Measurements from ENCODE around the gene CHD9. TPM values are rescaled to one million over a fixed set of nuclear protein-coding genes. Genes with fewer than 3 reads are reported as not detected.

Gene CHD9
- total RNA-seq, 2 donors from 2014 or later = 38.1 to 58.7 TPM

GRCh38 chr16:53085369-53085843 lies 30.6 kb downstream of the CHD9 start:
- Histone ChIP-seq H3K4me3 (no peak overlapping the region), H3K9me3 (no peaks in the 10 kb centered on the region), H3K27ac (peak overlapping the region in 3 of 4 donors; percentile 29 to 63 (median 61)), H3K27me3 (no peaks in the 10 kb centered on the region), H3K36me3 (replicated peaks in 1 of 2; ENCODE audit: insufficient read depth in 1 of 2, low read depth in 2 of 2) (no peaks in the 10 kb centered on the region), H3K4me1 (peaks cover 17% of the 10 kb centered on the region)
- ATAC-seq (peak; percentile 40), DNase-seq (peak in 1 of 4 donors; percentile 8)
- 37 to 48% methylated on average over 4 of the region's 4 CpGs for WGBS, 2 donors
- intact Hi-C loops (cut with DNase I) = no loop called here
- TF ChIP-seq POLR2A (IDR thresholded peaks at IDR 0.05) = no peak
- no peak for TF ChIP-seq CTCF (IDR thresholded peaks at IDR 0.05)

- TF ChIP-seq CTCF (IDR thresholded peaks at IDR 0.05) (no peak), POLR2A (IDR thresholded peaks at IDR 0.05) (no peak)
- peak overlapping the region in 3 of 4 donors; percentile 29 to 63 (median 61) for H3K27ac ChIP-seq
- ATAC-seq (no peak), DNase-seq (no peak)
- H3K36me3 ChIP-seq (replicated peaks in 1 of 2; ENCODE audit: insufficient read depth in 1 of 2, low read depth in 2 of 2) = no peaks in the 10 kb centered on the region
- WGBS, 2 donors = 73 to 80% methylated on average over 6 of the region's 6 CpGs
- no peak overlapping the region for H3K4me3 ChIP-seq
- H3K9me3 ChIP-seq = no peaks in the 10 kb centered on the region
- H3K4me1 ChIP-seq = peaks cover 21% of the 10 kb centered on the region
- intact Hi-C loops (cut with DNase I) = no loop called here
- no peaks in the 10 kb centered on the region for H3K27me3 ChIP-seq
Observed at GRCh38 chr16:53085931-53086421, 31.2 kb downstream of the CHD9 start.

GRCh38 chr16:53087101-53087500 lies 32.3 kb downstream of the CHD9 start:
- no peaks in the 10 kb centered on the region for H3K36me3 ChIP-seq (replicated peaks in 1 of 2; ENCODE audit: insufficient read depth in 1 of 2, low read depth in 2 of 2)
- no peaks in the 10 kb centered on the region for H3K9me3 ChIP-seq
- ATAC-seq (no peak), DNase-seq (no peak)
- intact Hi-C loops (cut with DNase I) = no loop called here
- H3K4me3 ChIP-seq = no peak overlapping the region
- peaks cover 32% of the 10 kb centered on the region for H3K4me1 ChIP-seq
- no peaks in the 10 kb centered on the region for H3K27me3 ChIP-seq
- no peak for TF ChIP-seq CTCF (IDR thresholded peaks at IDR 0.05)
- TF ChIP-seq POLR2A (IDR thresholded peaks at IDR 0.05) = no peak
- H3K27ac ChIP-seq = no peak overlapping the region
- WGBS, 2 donors = 55 to 75% methylated on average over 3 of the region's 3 CpGs

GRCh38 chr16:53089434-53090285 lies 34.9 kb downstream of the CHD9 start:
- no peak for TF ChIP-seq POLR2A (IDR thresholded peaks at IDR 0.05)
- no peak for TF ChIP-seq CTCF (IDR thresholded peaks at IDR 0.05)
- Histone ChIP-seq H3K9me3 (no peaks in the 10 kb centered on the region), H3K36me3 (replicated peaks in 1 of 2; ENCODE audit: insufficient read depth in 1 of 2, low read depth in 2 of 2) (no peaks in the 10 kb centered on the region), H3K4me3 (no peak overlapping the region), H3K4me1 (peaks cover 32% of the 10 kb centered on the region), H3K27ac (peak overlapping the region in 3 of 4 donors; percentile 14 to 73 (median 63)), H3K27me3 (no peaks in the 10 kb centered on the region)
- DNase-seq (no peak), ATAC-seq (no peak)
- 40 to 50% methylated on average over 4 of the region's 4 CpGs for WGBS, 2 donors
- intact Hi-C loops (cut with DNase I) = no loop called here
